Peyer's patch (tissue), 4 donors: Measurements from ENCODE around the gene EPHB2. TPM values are rescaled to one million over a fixed set of nuclear protein-coding genes. Genes with fewer than 3 reads are reported as not detected.

ENCODE experiments used
- DNase-seq, 3 donors: peaks; one replicate each; pipeline ENCODE4 v3.0.0-alpha.2; 2017 to 2019
- H3K27ac ChIP-seq, 4 donors: fragments of 200-600 bp; sonication (generic); one replicate each; pipeline ENCODE4 v1.5.1; 2016 to 2019
- H3K27me3 ChIP-seq, 2 donors: fragments of 200-600 bp; sonication (generic); one replicate each; pipeline ENCODE4 v1.5.1; 2019
- H3K36me3 ChIP-seq, 3 donors: fragments of 200-600 bp; sonication (generic); one replicate each; pipeline ENCODE4 v1.5.1; 2016 to 2019
- H3K4me1 ChIP-seq, 4 donors: fragments of 200-600 bp; sonication (generic); one replicate each; pipeline ENCODE4 v1.5.1; 2016 to 2019
- H3K4me3 ChIP-seq, 4 donors: fragments of 200-600 bp; sonication (generic); 1 replicate in 3 of 4; 2 replicates in 1 of 4; pipeline ENCODE4 v1.5.1; 2016 to 2019; ENCODE audit warnings: mild to moderate bottlenecking in 1 of 4
- H3K9me3 ChIP-seq, 4 donors: fragments of 200-600 bp; sonication (generic); one replicate each; pipeline ENCODE4 v1.5.1; 2016 to 2019; ENCODE audit warnings: mild to moderate bottlenecking in 1 of 4
- POLR2A ChIP-seq, 2 donors: fragments of 450-650 bp; IDR thresholded peaks; one replicate each; pipeline ENCODE4 v1.5.1; 2017; ENCODE audit warnings: antibody characterized with exemption in 2 of 2, mild to moderate bottlenecking in 2 of 2, moderate library complexity in 2 of 2
- total RNA-seq, 4 donors: library from RNA; depleted of rRNA; stranded (reverse); fragments of >200 nt; gene quantifications; one replicate each; pipeline ENCODE4 v1.1.0, GENCODE V29; 2016
- TF ChIP-seq, protein P1 (sequence below), 6 experiments: fragments of 450-650 bp in 4 of 6; fragments of 200-600 bp in 2 of 6; sonication (generic) in 1 of 6; IDR thresholded peaks; one replicate each; pipeline ENCODE4 v1.5.1; 2017 to 2019; ENCODE audit warnings: antibody characterized with exemption in 6 of 6, mild to moderate bottlenecking in 3 of 6, moderate library complexity in 1 of 6

Gene EPHB2
- total RNA-seq, 4 donors from 2014 or later, result 24.5 to 71.0 (median 53.9) TPM

DNA sequence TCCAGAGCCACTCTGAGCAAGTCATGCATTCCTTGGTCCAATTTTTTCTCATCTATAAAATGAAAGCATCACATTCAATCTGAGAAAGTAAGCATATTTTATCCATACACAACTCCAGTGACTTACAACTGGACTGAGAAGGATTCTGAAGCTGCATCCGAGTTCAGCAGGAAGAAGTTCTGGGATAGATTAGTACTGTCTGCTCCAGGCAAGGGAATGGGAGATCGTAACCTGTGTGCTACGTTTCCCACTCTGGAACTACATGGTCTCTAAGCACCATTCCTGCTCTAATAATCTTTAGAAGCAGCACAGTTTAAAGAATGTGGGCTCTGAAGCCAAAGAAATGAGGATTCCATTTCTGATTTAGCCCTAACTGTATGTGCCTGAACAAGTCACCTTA, 182.7 kb downstream of the EPHB2 start:
- no peak for TF ChIP-seq POLR2A (IDR thresholded peaks at IDR 0.05)
- TF ChIP-seq, protein P1, sequence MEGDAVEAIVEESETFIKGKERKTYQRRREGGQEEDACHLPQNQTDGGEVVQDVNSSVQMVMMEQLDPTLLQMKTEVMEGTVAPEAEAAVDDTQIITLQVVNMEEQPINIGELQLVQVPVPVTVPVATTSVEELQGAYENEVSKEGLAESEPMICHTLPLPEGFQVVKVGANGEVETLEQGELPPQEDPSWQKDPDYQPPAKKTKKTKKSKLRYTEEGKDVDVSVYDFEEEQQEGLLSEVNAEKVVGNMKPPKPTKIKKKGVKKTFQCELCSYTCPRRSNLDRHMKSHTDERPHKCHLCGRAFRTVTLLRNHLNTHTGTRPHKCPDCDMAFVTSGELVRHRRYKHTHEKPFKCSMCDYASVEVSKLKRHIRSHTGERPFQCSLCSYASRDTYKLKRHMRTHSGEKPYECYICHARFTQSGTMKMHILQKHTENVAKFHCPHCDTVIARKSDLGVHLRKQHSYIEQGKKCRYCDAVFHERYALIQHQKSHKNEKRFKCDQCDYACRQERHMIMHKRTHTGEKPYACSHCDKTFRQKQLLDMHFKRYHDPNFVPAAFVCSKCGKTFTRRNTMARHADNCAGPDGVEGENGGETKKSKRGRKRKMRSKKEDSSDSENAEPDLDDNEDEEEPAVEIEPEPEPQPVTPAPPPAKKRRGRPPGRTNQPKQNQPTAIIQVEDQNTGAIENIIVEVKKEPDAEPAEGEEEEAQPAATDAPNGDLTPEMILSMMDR (IDR thresholded peaks at IDR 0.05), result no peak
- Histone ChIP-seq H3K4me1 (no peaks in the 10 kb centered on the region), H3K36me3 (peaks cover 0 to 20% (median 0%) of the 10 kb centered on the region in 3 donors), H3K27ac (no peak overlapping the region), H3K27me3 (no peaks in the 10 kb centered on the region), H3K9me3 (no peaks in the 10 kb centered on the region), H3K4me3 (no peak overlapping the region)
- no peak for DNase-seq

DNA sequence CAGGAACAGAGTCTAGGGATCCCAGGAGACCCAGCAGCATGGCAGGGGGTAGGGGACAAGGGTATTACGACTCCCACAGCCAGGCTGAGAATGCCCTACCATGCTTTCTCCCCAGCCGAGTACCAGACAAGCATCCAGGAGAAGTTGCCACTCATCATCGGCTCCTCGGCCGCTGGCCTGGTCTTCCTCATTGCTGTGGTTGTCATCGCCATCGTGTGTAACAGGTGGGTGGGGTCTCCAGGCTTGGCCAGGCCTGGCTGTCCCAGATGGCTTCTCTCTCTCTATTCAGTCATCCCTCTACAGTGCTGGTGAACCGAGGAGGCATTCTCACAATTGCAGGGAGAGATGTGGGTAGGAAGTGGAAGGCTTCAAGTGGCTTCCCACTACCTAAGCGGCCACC, 184.7 kb downstream of the EPHB2 start:
- TF ChIP-seq, protein P1 (IDR thresholded peaks at IDR 0.05), result no peak
- no peak for TF ChIP-seq POLR2A (IDR thresholded peaks at IDR 0.05)
- Histone ChIP-seq H3K27me3 (no peaks in the 10 kb centered on the region), H3K36me3 (peaks cover 0 to 20% (median 0%) of the 10 kb centered on the region in 3 donors), H3K4me1 (no peaks in the 10 kb centered on the region), H3K9me3 (no peaks in the 10 kb centered on the region), H3K27ac (no peak overlapping the region), H3K4me3 (no peak overlapping the region)
- no peak for DNase-seq

DNA sequence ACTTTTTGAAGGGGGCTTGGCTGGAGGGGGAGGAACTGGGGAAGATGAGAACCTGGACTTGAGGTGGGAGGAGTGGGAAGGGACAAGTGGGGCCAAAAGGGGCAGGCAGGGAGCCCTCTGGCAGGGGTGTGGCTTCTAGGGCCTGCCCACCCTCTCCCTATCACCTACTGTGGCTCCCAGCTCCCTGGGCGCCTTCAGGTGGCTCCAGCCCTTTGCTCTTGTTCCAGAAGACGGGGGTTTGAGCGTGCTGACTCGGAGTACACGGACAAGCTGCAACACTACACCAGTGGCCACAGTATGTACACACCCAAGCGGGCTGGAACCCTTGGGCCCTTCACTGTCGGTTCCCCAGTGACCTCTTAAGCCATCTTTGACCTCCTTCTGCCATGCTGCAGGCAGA, 185.5 kb downstream of the EPHB2 start:
- TF ChIP-seq, protein P1 (IDR thresholded peaks at IDR 0.05), result no peak
- no peak for TF ChIP-seq POLR2A (IDR thresholded peaks at IDR 0.05)
- no peak overlapping the region for H3K27ac ChIP-seq
- H3K4me1 ChIP-seq, result no peaks in the 10 kb centered on the region
- no peak for DNase-seq
- H3K4me3 ChIP-seq, result no peak overlapping the region
- no peaks in the 10 kb centered on the region for H3K9me3 ChIP-seq
- peaks cover 0 to 20% (median 0%) of the 10 kb centered on the region in 3 donors for H3K36me3 ChIP-seq
- H3K27me3 ChIP-seq, result no peaks in the 10 kb centered on the region

DNA sequence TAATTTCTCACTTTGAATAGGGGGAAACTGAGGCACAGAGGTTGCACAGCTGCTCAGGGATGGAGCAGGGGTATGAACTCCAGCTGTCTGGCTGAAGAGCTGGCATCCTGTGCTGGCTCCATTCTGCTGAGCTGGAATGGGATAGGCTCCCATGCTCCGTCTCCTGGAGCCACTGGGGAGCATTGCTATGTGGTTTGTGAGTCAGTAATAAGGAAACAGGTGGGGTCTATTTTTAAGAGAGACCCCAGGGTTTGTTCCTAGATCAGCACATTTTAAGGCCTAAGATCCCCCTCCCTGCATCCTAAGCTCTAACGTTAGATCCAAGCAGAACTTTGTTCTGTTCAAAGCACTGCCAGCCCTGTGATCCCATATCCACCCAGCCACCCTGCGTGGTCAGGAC, 189.8 kb downstream of the EPHB2 start:
- Histone ChIP-seq H3K27ac (no peak overlapping the region), H3K27me3 (no peaks in the 10 kb centered on the region), H3K36me3 (peaks cover 0 to under 1% (median 0%) of the 10 kb centered on the region in 3 donors), H3K4me1 (no peaks in the 10 kb centered on the region), H3K9me3 (no peaks in the 10 kb centered on the region), H3K4me3 (no peak overlapping the region)
- DNase-seq, result no peak
- TF ChIP-seq, protein P1 (IDR thresholded peaks at IDR 0.05), result no peak
- TF ChIP-seq POLR2A (IDR thresholded peaks at IDR 0.05), result no peak

DNA sequence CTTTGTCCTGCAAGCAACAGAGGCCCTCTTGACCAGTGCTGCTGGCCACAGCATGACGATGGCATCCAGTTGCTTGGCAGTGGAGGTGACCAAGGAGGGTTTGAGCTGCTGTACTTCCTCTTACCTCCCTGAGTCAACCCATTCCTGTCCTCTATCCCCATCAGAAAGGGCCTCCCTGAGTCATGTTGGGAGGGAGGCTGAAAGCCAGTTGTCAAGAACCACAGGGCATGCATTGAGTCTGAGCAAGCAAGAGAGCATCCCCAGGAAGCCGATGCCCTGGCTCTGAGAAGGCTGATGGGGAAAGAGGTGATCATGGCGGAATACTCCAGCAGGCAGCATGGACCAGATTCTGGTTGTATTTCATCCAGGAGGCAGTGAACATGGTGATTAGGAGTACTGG, 192.5 kb downstream of the EPHB2 start:
- no peak overlapping the region for H3K4me3 ChIP-seq
- no peaks in the 10 kb centered on the region for H3K9me3 ChIP-seq
- H3K27me3 ChIP-seq, result no peaks in the 10 kb centered on the region
- DNase-seq, result no peak
- H3K36me3 ChIP-seq, result no peaks in the 10 kb centered on the region
- H3K4me1 ChIP-seq, result no peaks in the 10 kb centered on the region
- H3K27ac ChIP-seq, result no peak overlapping the region
- TF ChIP-seq POLR2A (IDR thresholded peaks at IDR 0.05), result no peak
- TF ChIP-seq, protein P1 (IDR thresholded peaks at IDR 0.05), result no peak

DNA sequence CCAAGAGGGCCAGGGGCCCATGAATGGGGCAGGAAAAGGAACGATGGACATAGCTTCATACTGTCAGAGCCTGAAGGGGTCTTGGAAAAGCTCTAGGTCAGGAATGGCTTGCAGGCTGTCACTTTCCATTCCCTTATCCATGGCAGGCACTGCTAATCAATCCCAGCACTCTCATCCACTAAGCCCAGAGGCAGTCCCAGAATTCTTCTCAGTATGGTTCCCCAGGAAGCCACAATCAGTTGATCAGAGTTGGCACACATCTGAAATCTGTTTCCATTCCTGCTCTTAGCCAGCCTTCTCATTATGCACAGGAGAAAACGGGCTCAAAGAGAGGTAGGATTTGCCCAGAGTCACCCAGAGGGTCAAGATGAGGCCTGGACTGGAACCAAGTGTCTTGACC, 196.3 kb downstream of the EPHB2 start:
- no peak for DNase-seq
- TF ChIP-seq, protein P1 (IDR thresholded peaks at IDR 0.05), result no peak
- no peak for TF ChIP-seq POLR2A (IDR thresholded peaks at IDR 0.05)
- peaks cover 0 to 12% (median 0%) of the 10 kb centered on the region in 3 donors for H3K36me3 ChIP-seq
- H3K4me3 ChIP-seq, result no peak overlapping the region
- H3K27ac ChIP-seq, result no peak overlapping the region
- no peaks in the 10 kb centered on the region for H3K9me3 ChIP-seq
- H3K27me3 ChIP-seq, result no peaks in the 10 kb centered on the region
- H3K4me1 ChIP-seq, result no peaks in the 10 kb centered on the region
